Adrenal gland (tissue), 12 donors: ENCODE measurements around the gene B4GALNT2. TPM values are rescaled to one million over a fixed set of nuclear protein-coding genes. Genes with fewer than 3 reads are reported as not detected.
"Not testable (repeated sequence)": the region's sequence is repeated elsewhere in the genome, so short reads cannot be mapped to it uniquely, and the experiment has no call there.

Experiments used
- DNase-seq, 7 donors: peaks; one replicate each; pipeline ENCODE4 v3.0.0-alpha.2; 2019 to 2020
- H3K27ac ChIP-seq, 5 donors: fragments of 200-600 bp; sonication (generic) in 4 of 5; 1 replicate in 3 of 5; 2 replicates in 2 of 5; pipeline versions ENCODE4 v1.5.1 to v1.8.0; 2016 to 2020; ENCODE audit warnings: mild to moderate bottlenecking in 1 of 5
- H3K27me3 ChIP-seq: fragments of 200-600 bp; 2 replicates; pipeline ENCODE4 v1.8.0; 2021
- H3K36me3 ChIP-seq, 2 donors: fragments of 200-600 bp; replicated peaks in 1 of 2; 1 replicate in 1 of 2; 2 replicates in 1 of 2; pipeline versions ENCODE4 v1.5.1 to v1.8.0; 2018 to 2022
- H3K4me1 ChIP-seq, 2 donors: fragments of 200-600 bp; replicated peaks in 1 of 2; 1 replicate in 1 of 2; 2 replicates in 1 of 2; pipeline versions ENCODE4 v1.5.1 to v1.8.0; 2018 to 2021
- H3K4me3 ChIP-seq, 4 donors: fragments of 200-600 bp; sonication (generic) in 3 of 4; one replicate each; pipeline ENCODE4 v1.5.1; 2016 to 2018
- H3K9me3 ChIP-seq, 3 donors: fragments of 200-600 bp; sonication (generic) in 1 of 3; replicated peaks in 1 of 3; 1 replicate in 2 of 3; 2 replicates in 1 of 3; pipeline versions ENCODE4 v1.5.1 to v1.8.0; 2016 to 2021
- CTCF ChIP-seq, 6 experiments: fragments of 450-650 bp in 4 of 6; fragments of 200-600 bp in 2 of 6; sonication (generic) in 1 of 6; IDR thresholded peaks; 1 replicate in 5 of 6; 2 replicates in 1 of 6; pipeline versions ENCODE4 v1.5.1 to v1.8.0; 2016 to 2021; ENCODE audit warnings: antibody characterized with exemption in 6 of 6, mild to moderate bottlenecking in 2 of 6, moderate library complexity in 1 of 6
- POLR2A ChIP-seq, 2 donors: fragments of 450-650 bp; IDR thresholded peaks; one replicate each; pipeline ENCODE4 v1.6.1; 2017; ENCODE audit warnings: antibody characterized with exemption in 2 of 2, mild to moderate bottlenecking in 2 of 2, moderate library complexity in 1 of 2
- WGBS, 4 donors: extraction: QIAGEN DNeasy Blood & Tissue Kit in 2 of 4; methylation state at CpG; one replicate each; pipeline versions ENCODE4 v1.1.5 to v1.1.7; 2013 to 2017; 5-methylcytosine and 5-hydroxymethylcytosine counted together
- intact Hi-C, 2 donors: fragments of 100-400 bp; cut with DNase I; formaldehyde crosslinking; loops; one replicate each; pipeline versions ENCODE4 v1.14.1 to v1.15.0; 2022 to 2023
- polyA plus RNA-seq, 3 donors: library from polyadenylated mRNA; stranded (reverse); fragments of 200-250 nt in 2 of 3; fragments of 350-450 nt in 1 of 3; fragmentation: Illumina TruSeq in 1 of 3; extraction: RNeasy Lipid Tissue Mini Kit (QIAGEN cat#74804) in 1 of 3; gene quantifications; one replicate each; pipeline ENCODE4 v1.2.3, GENCODE V29; 2013 to 2014
- total RNA-seq, 9 donors: library from RNA; depleted of rRNA in 4 of 9; stranded (reverse); fragments of >200 nt in 4 of 9; fragments of 120-200 nt in 1 of 9; fragmentation: NEBNext Ultra II Directional in 1 of 9; extraction: Animal tissue kit (Norgen Biotek cat#: 25700) in 1 of 9; gene quantifications; one replicate each; pipeline versions ENCODE4 v1.1.0 to v1.2.4, GENCODE V29; 2013 to 2023
- donor health status: healthy with polysubstance abuse.
- donor health status: Bipolar disorder and iron deficiency.
- donor health status: DM: yes; HTN: yes; CAD: no.
- donor health status: DM: no; HTN: no; CAD: no.
- donor health status: DM: no; HTN: no; CAD: no.
- donor health status: DM: yes; HTN: yes; CAD: no.

The B4GALNT2 gene
- total and polyA plus RNA-seq, 12 donors, result 0.04 to 3.4 (median 0.19) TPM; not detected in 2

GRCh38 chr17:49180303-49180702 lies 47.7 kb downstream of the B4GALNT2 start:
- H3K36me3 ChIP-seq, result no peaks in the 10 kb centered on the region
- no peaks in the 10 kb centered on the region for H3K27me3 ChIP-seq
- intact Hi-C loops, result loop anchor here (5.0 kb wide), 2 partner anchors 42 to 47 kb away; no protein-coding TSS in a partner anchor
- no peak overlapping the region for H3K27ac ChIP-seq
- H3K4me3 ChIP-seq, result no peak overlapping the region
- TF ChIP-seq POLR2A (IDR thresholded peaks at IDR 0.05), result no peak
- TF ChIP-seq CTCF (IDR thresholded peaks at IDR 0.05), result peak; percentile 65 to 87 (median 80)
- DNase-seq, result peak; percentile 57 to 86 (median 74)
- H3K9me3 ChIP-seq, result peaks cover 0 to 23% (median 0%) of the 10 kb centered on the region in 3 donors
- WGBS, 4 donors, result 4 to 13% (median 10%) methylated on average over 5 of the region's 5 CpGs
- no peaks in the 10 kb centered on the region for H3K4me1 ChIP-seq

- H3K4me1 ChIP-seq, result no peaks in the 10 kb centered on the region
- TF ChIP-seq POLR2A (IDR thresholded peaks at IDR 0.05), result no peak
- TF ChIP-seq CTCF (IDR thresholded peaks at IDR 0.05), result no peak
- H3K4me3 ChIP-seq, result no peak overlapping the region
- H3K36me3 ChIP-seq, result no peaks in the 10 kb centered on the region
- WGBS, 4 donors, result 71 to 76% (median 72%) methylated on average over 6 of the region's 6 CpGs
- peaks cover 0 to 19% (median 0%) of the 10 kb centered on the region in 3 donors for H3K9me3 ChIP-seq
- H3K27ac ChIP-seq, result no peak overlapping the region
- DNase-seq, result no peak
- intact Hi-C loops, result loop anchor here (5.0 kb wide), 2 partner anchors 41 to 46 kb away; no protein-coding TSS in a partner anchor
- H3K27me3 ChIP-seq, result no peaks in the 10 kb centered on the region
Measured at GRCh38 chr17:49180998-49181635, 48.5 kb downstream of the B4GALNT2 start.

- 70 to 89% (median 75%) methylated on average over 2 to 5 of the region's 5 CpGs for WGBS, 4 donors
- intact Hi-C loops, result loop anchor here (5.0 kb wide), 2 partner anchors 39 to 44 kb away; no protein-coding TSS in a partner anchor
- no peak for DNase-seq
Measured at GRCh38 chr17:49183341-49183740, 50.8 kb downstream of the B4GALNT2 start.

GRCh38 chr17:49183801-49184200 lies 51.2 kb downstream of the B4GALNT2 start:
- intact Hi-C loops, result loop anchor here (5.0 kb wide), 2 partner anchors 38 to 44 kb away; no protein-coding TSS in a partner anchor
- Histone ChIP-seq H3K36me3 (no peaks in the 10 kb centered on the region), H3K4me3 (no peak overlapping the region), H3K9me3 (peaks cover 0 to 7% (median 0%) of the 10 kb centered on the region in 3 donors), H3K27ac (no peak overlapping the region), H3K27me3 (no peaks in the 10 kb centered on the region), H3K4me1 (no peaks in the 10 kb centered on the region)
- TF ChIP-seq POLR2A (IDR thresholded peaks at IDR 0.05) (no peak), CTCF (IDR thresholded peaks at IDR 0.05) (no peak)
- no peak for DNase-seq
- 85 to 86% methylated on average over 7 of the region's 7 CpGs; no CpG with 5 or more reads in 2 of the 4 donors for WGBS, 4 donors

More at GRCh38 chr17:49183341-49183740, 50.8 kb downstream of the B4GALNT2 start:
- H3K4me1 ChIP-seq, result no peaks in the 10 kb centered on the region
- TF ChIP-seq POLR2A (IDR thresholded peaks at IDR 0.05) (no peak), CTCF (IDR thresholded peaks at IDR 0.05) (no peak)
- H3K27me3 ChIP-seq, result no peaks in the 10 kb centered on the region
- H3K27ac ChIP-seq, result no peak overlapping the region
- no peak overlapping the region for H3K4me3 ChIP-seq
- H3K9me3 ChIP-seq, result peaks cover 0 to 7% (median 0%) of the 10 kb centered on the region in 3 donors
- no peaks in the 10 kb centered on the region for H3K36me3 ChIP-seq

GRCh38 chr17:49184522-49184921 lies 52.0 kb downstream of the B4GALNT2 start:
- not testable (repeated sequence) for H3K27ac ChIP-seq, H3K4me3 ChIP-seq, H3K4me1 ChIP-seq, H3K27me3 ChIP-seq, H3K9me3 ChIP-seq, DNase-seq, H3K36me3 ChIP-seq
- intact Hi-C loops, result loop anchor here (5.0 kb wide), 2 partner anchors 38 to 43 kb away; no protein-coding TSS in a partner anchor

- H3K27me3 ChIP-seq, H3K9me3 ChIP-seq, intact Hi-C loops, H3K4me3 ChIP-seq, H3K36me3 ChIP-seq, H3K4me1 ChIP-seq, H3K27ac ChIP-seq, DNase-seq: not testable (repeated sequence)
- 89 to 100% (median 96%) methylated on average over 1 of the region's 1 CpG for WGBS, 4 donors
Measured at GRCh38 chr17:49185381-49185780, 52.8 kb downstream of the B4GALNT2 start.
